Kidney epithelial cell (primary cell): ENCODE results near the gene WDR90. TPM values are rescaled to one million over a fixed set of nuclear protein-coding genes. Genes with fewer than 3 reads are reported as not detected.

Experiments used
- DNase-seq: peaks from one replicate; pipeline ENCODE4 v3.0.0-alpha.2; 2010; ENCODE audit warnings: low read depth
- H3K27me3 ChIP-seq: 2 replicates; pipeline ENCODE4 v1.6.0; 2011; ENCODE audit warnings: low read length; ENCODE audit not compliant: control insufficient read depth, insufficient read depth
- H3K36me3 ChIP-seq: 2 replicates; pipeline ENCODE4 v1.5.1; 2011; ENCODE audit warnings: low read length; ENCODE audit not compliant: control insufficient read depth, insufficient read depth
- H3K4me3 ChIP-seq: 2 replicates; pipeline ENCODE4 v1.5.1; 2011; ENCODE audit warnings: low read depth, mild to moderate bottlenecking, control low read depth, low read length
- CTCF ChIP-seq: IDR thresholded peaks from 2 replicates; pipeline ENCODE4 v1.5.1; 2011; ENCODE audit warnings: mild to moderate bottlenecking, moderate library complexity, low read length, control low read depth, inconsistent platforms; ENCODE audit not compliant: insufficient read depth, poor library complexity, severe bottlenecking
- total RNA-seq: library from RNA; depleted of rRNA; stranded (reverse); fragments of >200 nt; gene quantifications from 2 replicates; pipeline ENCODE4 v1.2.3, GENCODE V29; 2015

WDR90 gene
- total RNA-seq, 1 donor from 2014 or later: 17.0 TPM

GRCh38 chr16:695355-696089 is 46.4 kb downstream of the WDR90 start:
- no peak for TF ChIP-seq CTCF
- Histone ChIP-seq H3K36me3 (no peaks in the 10 kb centered on the region), H3K4me3 (no peak overlapping the region), H3K27me3 (peaks cover 59% of the 10 kb centered on the region)
- no peak for DNase-seq

- Histone ChIP-seq H3K36me3 (no peaks in the 10 kb centered on the region), H3K4me3 (no peak overlapping the region), H3K27me3 (peaks cover 80% of the 10 kb centered on the region)
- no peak for TF ChIP-seq CTCF
- DNase-seq: no peak
These were observed 49.9 kb downstream of the WDR90 start for GRCh38 chr16:698911-699671.

- Histone ChIP-seq H3K4me3 (no peak overlapping the region), H3K27me3 (peaks cover 76% of the 10 kb centered on the region), H3K36me3 (no peaks in the 10 kb centered on the region)
- no peak for TF ChIP-seq CTCF
- no peak for DNase-seq
These were observed 51.8 kb downstream of the WDR90 start for GRCh38 chr16:700684-701584.

DNA sequence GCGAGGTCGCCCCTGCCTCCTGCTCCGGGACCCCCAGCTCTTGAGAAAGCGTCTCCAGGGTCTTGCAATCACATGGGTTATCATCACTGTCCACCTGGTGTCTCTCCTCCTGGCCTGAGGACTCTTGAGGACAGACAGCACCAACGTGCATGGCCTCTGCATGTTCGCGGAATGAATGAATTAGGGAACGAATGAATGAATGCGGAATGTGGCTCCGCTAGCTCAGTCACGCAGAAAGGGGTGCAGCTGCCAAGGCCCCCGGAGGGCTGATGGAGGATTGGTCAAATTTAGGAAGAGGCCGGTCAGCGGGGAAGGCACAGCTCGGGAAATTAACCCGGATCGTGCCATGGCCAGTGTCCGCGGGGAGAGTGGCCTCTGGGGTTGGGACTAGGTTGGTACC is 53.2 kb downstream of the WDR90 start:
- peaks cover 84% of the 10 kb centered on the region for H3K27me3 ChIP-seq
- no peak overlapping the region for H3K4me3 ChIP-seq
- no peaks in the 10 kb centered on the region for H3K36me3 ChIP-seq
- DNase-seq: no peak
- TF ChIP-seq CTCF: no peak

DNA sequence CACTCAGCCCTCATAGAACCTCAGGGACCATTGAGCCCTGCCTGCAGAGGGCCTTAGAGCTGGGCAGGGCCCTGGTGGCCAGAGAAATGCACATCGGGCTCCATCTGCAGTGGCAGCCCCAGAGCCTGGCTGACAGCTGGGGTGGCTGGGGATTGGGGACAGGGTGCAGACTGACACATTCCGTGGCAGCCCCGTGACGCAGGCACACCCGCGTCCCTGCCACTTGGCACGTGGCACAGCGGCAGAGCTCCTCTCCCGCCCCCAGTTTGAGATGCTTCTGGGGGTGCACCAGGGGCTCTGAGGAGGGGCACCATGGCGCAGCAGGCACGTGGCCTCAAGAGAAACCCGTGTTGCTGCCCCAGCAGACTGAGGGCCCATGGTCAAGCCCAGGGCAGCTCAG is 54.2 kb downstream of the WDR90 start:
- H3K4me3 ChIP-seq: no peak overlapping the region
- no peak for DNase-seq
- peaks cover 92% of the 10 kb centered on the region for H3K27me3 ChIP-seq
- H3K36me3 ChIP-seq: no peaks in the 10 kb centered on the region
- TF ChIP-seq CTCF: no peak
